Activated CD8-positive, alpha-beta memory T cell treated with anti-CD3 and anti-CD28 coated beads, Interleukin-2, amount 50 U/mL, for 48 hours (primary cell): ENCODE measurements around the gene TMEM221.
A peak's percentile ranks its signal among the peaks of the same experiment; 100 is the strongest.

Experiments used
- DNase-seq: peaks from one replicate; pipeline ENCODE4 v3.0.0-alpha.2; 2020

Gene TMEM221

GRCh38 chr19:17436874-17437267 is 11.6 kb downstream of the TMEM221 start:
- no peak for DNase-seq

DNA sequence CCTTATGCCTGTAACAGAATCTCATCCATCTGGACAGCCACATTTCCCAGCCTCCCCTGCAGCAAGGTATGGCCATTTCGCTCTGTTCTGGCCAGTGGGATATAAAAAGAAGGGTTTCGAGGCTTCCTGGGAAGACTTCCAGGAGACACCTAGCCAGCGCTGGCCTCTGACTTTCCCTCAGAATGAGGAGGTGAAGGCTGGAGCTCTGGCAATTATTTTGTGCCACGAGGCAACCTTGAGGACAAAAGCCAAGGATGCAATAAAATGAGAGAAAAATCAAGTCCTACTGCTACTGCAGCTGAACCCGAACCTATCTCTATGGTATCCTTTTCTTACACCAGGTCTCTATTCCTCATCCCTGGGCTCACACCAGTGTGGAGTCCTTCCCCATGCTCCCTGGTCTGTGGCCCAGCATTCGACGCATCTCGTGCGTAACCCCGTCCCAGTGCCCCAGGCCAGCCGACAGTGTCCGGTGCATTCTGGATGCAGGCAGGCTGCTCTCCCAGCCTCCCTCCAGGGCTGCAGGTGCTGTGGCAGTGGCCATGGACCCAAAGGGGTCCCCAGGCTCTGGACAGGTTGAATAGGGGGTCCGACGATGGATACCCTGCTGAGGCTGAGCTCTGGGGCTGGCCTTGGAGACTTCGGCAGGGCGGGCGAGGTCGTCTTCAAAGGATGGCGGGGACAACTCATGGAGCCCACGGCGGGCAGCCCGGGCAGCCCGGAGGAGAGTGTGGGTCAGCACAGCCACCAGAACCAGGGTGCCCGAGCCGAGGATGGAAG is 12.2 kb downstream of the TMEM221 start:
- DNase-seq = no peak

DNA sequence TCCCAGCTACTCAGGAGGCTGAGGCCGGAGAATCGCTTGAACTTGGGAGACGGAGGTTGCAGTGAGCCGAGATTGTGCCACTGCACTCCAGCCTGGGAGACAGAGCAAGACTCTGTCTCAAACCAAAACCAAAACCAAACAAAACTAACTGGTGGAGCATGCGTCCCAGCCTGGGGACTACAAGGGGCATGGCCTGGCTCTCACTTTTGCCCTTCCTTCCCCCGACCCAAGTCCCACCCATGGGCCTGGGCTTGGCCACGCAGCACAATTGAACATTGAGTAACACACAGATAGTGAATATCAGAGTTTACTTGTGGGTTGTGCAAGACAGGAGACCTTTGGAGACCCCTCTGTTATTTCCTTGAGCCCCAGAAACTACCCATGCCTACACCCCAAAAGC is 13.2 kb downstream of the TMEM221 start:
- DNase-seq = no peak

DNA sequence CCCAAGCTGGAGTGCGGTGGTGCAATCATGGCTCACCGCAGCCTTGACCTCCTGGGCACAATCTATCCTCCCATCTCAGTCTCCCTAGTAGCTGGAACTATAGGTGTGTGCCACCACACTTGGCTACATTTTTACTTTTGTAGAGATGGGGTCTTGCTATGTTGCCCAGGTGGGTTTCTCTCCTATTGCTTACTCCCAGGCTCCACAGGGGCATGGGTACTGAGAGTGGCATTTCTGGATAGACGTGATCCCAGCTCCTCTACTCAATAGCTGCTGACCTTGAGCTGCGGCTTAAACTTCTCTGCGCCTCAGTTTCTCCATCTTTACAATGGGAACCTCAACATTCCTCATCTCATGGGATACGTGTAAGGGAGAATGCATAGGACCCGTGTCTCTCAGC is 17.1 kb downstream of the TMEM221 start:
- no peak for DNase-seq

DNA sequence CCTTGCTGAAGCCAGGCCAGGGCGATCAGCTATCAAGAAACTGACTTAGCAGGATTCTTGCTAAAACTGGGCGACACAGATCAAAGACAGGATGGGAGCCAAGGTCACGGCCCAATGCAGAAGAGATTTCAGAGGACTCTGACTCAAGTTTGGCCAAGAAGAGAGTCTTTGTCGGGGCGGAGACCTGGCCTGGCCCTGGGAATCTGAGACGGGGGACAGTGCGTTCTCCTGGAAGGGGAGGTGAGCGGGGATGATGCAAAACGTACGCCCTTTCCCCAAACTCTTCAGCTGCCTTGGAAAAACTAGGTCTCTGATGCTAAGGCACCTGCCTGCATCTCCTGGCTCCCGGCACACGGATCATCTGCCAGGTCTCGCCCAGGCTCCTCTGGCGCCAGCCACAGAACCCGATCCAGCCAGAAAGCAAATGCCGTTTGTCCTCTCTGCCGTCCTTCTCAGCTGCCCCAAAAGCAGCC is 18.8 kb downstream of the TMEM221 start:
- no peak for DNase-seq

GRCh38 chr19:17424743-17425365 is 23.6 kb downstream of the TMEM221 start:
- peak; percentile 68 for DNase-seq

DNA sequence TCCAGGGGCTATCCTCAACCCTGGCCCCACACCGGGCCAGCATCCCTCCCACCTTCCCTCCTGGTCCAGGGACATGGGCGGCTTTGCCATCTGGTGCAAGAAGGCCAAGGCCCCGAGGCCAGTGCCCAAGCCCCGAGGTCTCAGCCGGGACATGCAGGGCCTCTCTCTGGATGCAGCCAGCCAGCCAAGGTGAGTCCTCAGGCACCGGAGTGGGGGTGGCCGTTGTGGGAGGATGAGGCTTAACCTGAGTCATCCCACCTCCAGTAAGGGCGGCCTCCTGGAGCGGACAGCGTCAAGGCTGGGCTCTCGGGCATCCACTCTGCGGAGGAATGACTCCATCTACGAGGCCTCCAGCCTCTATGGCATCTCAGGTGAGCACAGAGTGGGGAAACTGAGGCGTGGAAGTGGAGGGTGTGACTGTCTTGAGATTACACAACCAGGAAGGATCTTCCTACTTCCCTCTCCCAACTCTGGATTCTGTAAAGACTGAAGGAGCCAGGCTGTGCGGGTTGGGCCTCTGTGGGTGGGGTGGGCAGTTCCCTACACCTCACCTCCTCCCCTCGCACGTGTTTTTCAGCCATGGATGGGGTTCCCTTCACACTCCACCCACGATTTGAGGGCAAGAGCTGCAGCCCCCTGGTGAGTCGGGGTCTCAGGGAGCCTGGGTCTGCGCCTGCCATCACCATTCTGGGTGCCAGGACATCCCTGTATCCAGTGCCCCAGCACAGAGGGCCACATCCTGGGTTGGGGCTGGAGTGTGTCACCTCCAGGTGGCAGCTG is 24.8 kb downstream of the TMEM221 start:
- no peak for DNase-seq

DNA sequence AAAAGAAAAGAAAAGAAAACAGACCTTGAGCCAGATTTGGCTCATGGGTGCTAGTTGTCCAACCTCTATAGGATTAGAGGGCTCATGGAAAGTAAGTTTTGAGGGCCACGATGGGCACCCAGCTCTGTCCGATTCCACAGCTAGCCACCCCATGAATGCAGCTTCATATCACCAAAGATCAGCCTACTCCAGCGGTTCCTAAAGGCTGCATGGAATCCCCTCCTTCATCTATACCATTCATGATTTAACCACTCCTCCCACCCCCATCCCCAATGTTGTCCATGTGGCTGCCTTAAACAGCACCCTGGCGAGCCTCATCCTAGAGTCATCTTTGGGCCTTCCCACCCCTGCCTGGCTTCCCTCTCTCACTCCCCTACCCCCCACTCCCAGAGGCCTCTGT is 26.5 kb downstream of the TMEM221 start:
- DNase-seq = no peak

DNA sequence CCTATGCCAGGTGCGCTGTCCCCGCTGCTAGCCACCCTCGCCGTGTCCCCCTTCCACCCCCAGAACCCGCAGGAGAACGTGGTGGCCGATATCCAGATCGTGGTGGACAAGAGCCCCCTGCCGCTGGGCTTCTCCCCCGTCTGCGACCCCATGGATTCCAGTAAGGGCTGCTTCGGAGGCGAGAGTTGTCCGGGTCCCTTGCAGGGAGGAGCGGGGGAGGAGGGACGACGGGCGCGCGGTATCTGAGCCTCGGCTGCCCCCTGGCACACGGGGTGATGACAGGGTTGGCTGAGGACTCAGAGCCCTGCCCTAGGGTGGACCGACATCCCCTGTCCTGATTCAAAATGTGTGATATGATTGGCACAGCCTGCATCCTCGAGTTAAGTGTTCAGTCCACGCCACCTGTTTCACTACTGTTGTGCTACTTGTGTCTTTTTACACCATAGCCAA is 28.0 kb downstream of the TMEM221 start:
- DNase-seq = peak; percentile 69

DNA sequence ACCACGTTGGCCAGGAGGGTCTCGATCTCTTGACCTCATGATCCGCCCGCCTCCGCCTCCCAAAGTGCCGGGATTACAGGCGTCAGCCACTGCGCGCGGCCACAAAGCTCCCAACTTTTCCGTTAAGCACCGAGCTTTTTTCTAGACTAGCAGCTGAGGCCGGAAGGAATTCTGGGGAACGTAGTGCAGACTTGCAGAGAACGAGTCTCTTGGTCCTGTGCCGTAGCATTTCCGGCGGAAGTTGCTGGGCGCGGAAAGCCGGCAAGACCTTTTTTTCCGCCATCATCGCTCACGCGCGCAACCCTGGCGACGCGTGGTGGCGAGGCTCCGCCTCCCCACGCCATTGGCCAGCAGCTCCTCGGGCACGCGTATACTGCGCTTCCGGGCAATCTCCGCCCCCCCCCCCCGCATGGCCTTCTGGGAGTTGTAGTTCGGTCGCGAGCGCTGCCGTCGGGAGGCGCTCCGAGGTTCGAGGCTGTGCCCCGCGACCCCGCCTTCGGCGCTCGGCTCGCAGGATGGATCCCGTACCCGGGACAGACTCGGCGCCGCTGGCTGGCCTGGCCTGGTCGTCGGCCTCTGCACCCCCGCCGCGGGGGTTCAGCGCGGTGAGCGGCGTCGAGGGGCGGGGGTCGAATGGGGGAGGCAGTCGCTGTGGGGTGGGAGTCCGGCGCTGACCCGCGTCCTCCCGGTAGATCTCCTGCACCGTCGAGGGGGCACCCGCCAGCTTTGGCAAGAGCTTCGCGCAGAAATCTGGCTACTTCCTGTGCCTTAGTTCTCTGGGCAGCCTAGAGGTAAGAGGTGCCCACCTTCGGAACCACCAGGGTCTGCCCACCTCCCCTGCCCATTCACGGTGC is 28.6 kb downstream of the TMEM221 start, which contains the start of gene MVB12A:
MVB12A (plus strand) TSS at position 427 of the 854 bp plus-strand sequence; CDS start at position 516, 89 bp downstream.
- peak; percentile 95 for DNase-seq

GRCh38 chr19:17419154-17419620 is 29.3 kb downstream of the TMEM221 start:
- DNase-seq = no peak

DNA sequence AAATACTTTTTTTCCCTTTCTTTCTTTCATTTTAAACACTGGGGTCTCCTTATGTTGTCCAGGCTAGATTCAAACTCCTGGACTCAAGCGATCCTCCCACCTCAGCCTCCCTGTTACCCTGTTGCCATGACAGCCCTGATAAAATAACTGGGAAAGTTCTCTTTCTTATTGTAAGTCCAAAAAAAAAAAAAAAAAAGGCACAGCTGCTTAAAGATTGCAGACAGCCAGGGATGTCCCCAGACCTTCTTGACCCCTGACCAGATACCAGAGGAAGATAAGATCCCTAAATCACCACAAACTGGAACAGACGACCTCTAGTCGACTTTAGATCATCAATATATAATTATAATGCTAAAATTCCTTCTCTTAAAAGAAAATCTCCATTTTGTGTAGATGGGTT is 29.8 kb downstream of the TMEM221 start:
- no peak for DNase-seq

- no peak for DNase-seq
These were observed 33.3 kb downstream of the TMEM221 start for GRCh38 chr19:17415121-17415520.

DNA sequence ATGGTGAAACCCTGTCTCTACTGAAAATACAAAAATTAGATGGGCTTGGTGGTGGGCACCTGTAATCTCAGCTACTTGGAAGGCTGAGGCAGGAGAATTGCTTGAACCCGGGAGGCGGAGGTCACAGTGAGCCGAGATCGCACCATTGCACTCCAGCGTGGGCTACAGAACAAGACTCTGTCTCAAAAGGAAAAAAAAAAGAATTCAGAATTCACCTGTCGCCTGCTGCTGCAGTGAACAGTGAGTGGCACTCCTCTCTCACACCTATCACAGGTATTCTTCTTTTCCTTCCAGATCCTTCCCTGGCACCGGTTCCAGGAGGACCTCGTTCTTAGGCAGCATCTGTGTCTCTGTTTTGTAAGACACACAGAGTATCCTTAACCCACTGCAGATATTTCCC is 34.4 kb downstream of the TMEM221 start:
- no peak for DNase-seq

DNA sequence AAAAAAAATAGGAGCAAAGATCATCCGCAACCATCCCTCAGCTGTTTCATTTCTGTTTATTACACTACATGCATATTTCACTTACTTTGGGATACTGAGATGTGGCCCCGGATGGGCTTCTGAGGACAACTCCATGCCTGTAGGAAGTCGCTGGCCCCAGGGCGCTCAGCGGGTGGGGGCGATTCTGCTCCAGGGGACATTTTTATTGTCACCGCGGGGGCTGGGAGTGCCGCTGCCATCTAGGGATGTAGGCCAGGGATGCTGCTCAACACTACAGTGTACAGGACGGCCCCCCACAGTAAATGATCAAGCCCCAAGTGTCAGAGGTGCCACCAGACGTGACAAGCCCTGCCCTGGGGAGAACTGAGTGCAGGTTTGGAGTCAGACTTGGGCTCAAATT is 36.7 kb downstream of the TMEM221 start:
- DNase-seq = no peak

GRCh38 chr19:17409990-17410389 is 38.5 kb downstream of the TMEM221 start:
- DNase-seq = no peak

DNA sequence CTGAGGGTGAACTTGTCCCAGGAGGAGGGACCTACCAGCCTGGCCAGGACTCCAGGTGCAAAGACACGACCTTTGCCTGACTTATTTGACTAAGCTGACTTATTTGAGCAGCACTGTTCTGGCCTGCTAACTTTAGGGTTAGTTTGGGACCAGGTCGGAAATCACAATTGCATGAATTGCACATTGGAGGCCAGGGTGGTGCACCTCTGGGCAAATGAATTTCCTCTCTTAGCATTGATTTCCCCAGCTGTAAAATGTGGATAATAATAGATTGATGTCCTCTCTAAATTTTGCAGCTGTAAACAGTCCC is 41.6 kb downstream of the TMEM221 start:
- no peak for DNase-seq

DNA sequence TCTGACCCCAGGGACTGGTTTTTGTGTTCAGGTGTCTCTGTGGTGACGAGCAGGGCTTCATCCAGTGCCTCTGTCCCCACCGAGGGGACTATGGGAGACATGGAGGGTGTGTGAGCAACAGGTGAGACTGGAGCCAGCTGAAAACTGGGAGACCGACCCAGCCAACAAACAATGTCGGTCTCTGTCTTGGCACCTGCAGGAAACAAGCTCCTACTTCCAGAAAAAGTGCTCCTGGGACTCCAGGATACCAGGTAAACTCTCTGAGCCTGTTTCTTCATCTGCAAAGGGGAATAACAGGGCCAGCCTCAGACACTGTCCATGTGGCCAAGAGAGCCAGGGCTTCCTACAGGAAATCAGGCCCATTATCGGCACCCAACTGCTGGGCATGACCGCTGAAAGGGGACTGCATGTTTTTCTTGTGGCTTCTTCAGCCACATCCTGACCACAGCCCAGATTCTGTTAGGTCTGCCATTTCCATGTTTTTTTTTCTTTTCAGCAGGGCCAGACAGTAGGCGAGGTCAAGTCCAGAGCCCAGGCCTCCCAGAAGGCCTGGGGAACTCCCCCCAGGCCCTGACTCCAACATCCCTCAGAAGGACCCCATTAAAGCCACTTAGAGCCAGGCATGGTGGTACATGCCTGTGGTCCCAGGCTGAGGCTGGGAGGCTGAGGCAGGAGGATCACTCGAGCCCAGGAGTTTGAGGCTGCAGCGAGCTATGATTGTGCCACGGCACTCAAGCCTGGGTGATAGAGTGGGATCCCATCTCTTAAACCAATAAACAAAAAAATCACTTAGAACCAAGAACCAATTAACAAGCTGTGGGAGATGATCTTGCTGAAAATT is 42.2 kb downstream of the TMEM221 start:
- DNase-seq = peak; percentile 78

- DNase-seq = peak; percentile 76
These were observed 43.0 kb downstream of the TMEM221 start, which contains the start of gene BST2 for GRCh38 chr19:17405250-17406045. TSS of gene BST2 (minus strand) at chr19:17405630. CDS start at chr19:17405575, 55 bp downstream.

- peak; percentile 56 for DNase-seq
These were observed 43.7 kb downstream of the TMEM221 start for GRCh38 chr19:17404621-17405249.
